GM12878 (cell line): Measurements from ENCODE around the gene NBPF1. TPM values are rescaled to one million over a fixed set of nuclear protein-coding genes. Genes with fewer than 3 reads are reported as not detected.
A peak's percentile ranks its signal among the peaks of the same experiment; 100 is the strongest.
"Not testable (repeated sequence)": the region's sequence is repeated elsewhere in the genome, so short reads cannot be mapped to it uniquely, and the experiment has no call there.

Source experiments
- ATAC-seq: fragments of 200-7000 bp; cut with Tn5 transposase; 3 replicates; pipeline ENCODE4 v1.9.1; 2020; ENCODE audit warnings: mild to moderate bottlenecking, moderate library complexity
- BruUV-seq: library from RNA; stranded (reverse); fragments of 400-500 nt; replicated peaks from 2 replicates; lab custom pipeline; 2021; lab: Mats Ljungman, UMichigan
- CTCF ChIA-PET: fragments of 300-600 bp; sonication (Branson Sonifier 250); formaldehyde crosslinking; extraction: SDS; loops from one replicate; lab custom pipeline; 2021; ENCODE audit warnings: inconsistent platforms; lab: Yijun Ruan, JAX
- POLR2A ChIA-PET: fragments of 350-600 bp; formaldehyde crosslinking; extraction: SDS; loops from one replicate; lab custom pipeline; 2021; ENCODE audit warnings: inconsistent platforms; lab: Charles Lee
- RAD21 ChIA-PET: fragments of 300-600 bp; sonication (Branson Sonifier 250); formaldehyde crosslinking; loops from one replicate; lab custom pipeline; 2023; ENCODE audit warnings: antibody characterized with exemption; ENCODE audit not compliant: unreplicated experiment; lab: Charles Lee
- SMC1A ChIA-PET: fragments of 300-600 bp; sonication (Branson Sonifier 250); formaldehyde crosslinking; loops from one replicate; lab custom pipeline; 2023; ENCODE audit not compliant: unreplicated experiment, uncharacterized antibody; lab: Charles Lee
- DNase-seq: peaks from one replicate; pipeline ENCODE4 v3.0.0-alpha.2; 2011; ENCODE audit warnings: low read depth, low spot score
- FAIRE-seq: peaks from 3 replicates; lab custom pipeline; 2011; peaks lifted over from hg19 to GRCh38; lab: Jason Lieb, UNC
- H2AFZ ChIP-seq: 2 replicates; pipeline ENCODE4 v1.6.0; 2011; ENCODE audit warnings: low read depth, low read length, control low read depth; ENCODE audit not compliant: control insufficient read depth
- H3K27ac ChIP-seq: 2 replicates; pipeline ENCODE4 v1.5.1; 2011; ENCODE audit warnings: control low read depth; ENCODE audit not compliant: control insufficient read depth, insufficient read depth
- H3K27me3 ChIP-seq, 2 experiments: replicated peaks in 1 of 2; 2 replicates each; pipeline versions ENCODE4 v1.6.0 to v1.6.1; 2011; ENCODE audit warnings: low read length in 1 of 2; ENCODE audit not compliant: control insufficient read depth in 2 of 2, insufficient read depth in 2 of 2
- H3K36me3 ChIP-seq, 2 experiments: 2 replicates each; pipeline ENCODE4 v1.5.1; 2011; ENCODE audit warnings: low read length in 1 of 2; ENCODE audit not compliant: control insufficient read depth in 2 of 2, insufficient read depth in 2 of 2
- H3K4me1 ChIP-seq: 2 replicates; pipeline ENCODE4 v1.6.1; 2011; ENCODE audit warnings: mild to moderate bottlenecking, low read length, moderate library complexity, mixed read lengths; ENCODE audit not compliant: control insufficient read depth, insufficient read depth
- H3K4me2 ChIP-seq: 2 replicates; pipeline ENCODE4 v1.6.0; 2011; ENCODE audit warnings: control low read depth; ENCODE audit not compliant: control insufficient read depth, insufficient read depth
- H3K4me3 ChIP-seq: fragments of 200-600 bp; sonication (generic); 2 replicates; pipeline ENCODE4 v1.5.1; 2016
- H3K79me2 ChIP-seq: 2 replicates; pipeline ENCODE4 v1.6.0; 2011; ENCODE audit warnings: low read length; ENCODE audit not compliant: control insufficient read depth, insufficient read depth
- H3K9ac ChIP-seq: 2 replicates; pipeline ENCODE4 v1.8.0; 2011; ENCODE audit warnings: low read length, control low read depth, mixed read lengths; ENCODE audit not compliant: control insufficient read depth, insufficient read depth
- H3K9me3 ChIP-seq: replicated peaks from 3 replicates; pipeline ENCODE4 v1.5.1; 2011; ENCODE audit warnings: mild to moderate bottlenecking, low read length; ENCODE audit not compliant: control insufficient read depth, insufficient read depth
- H4K20me1 ChIP-seq: 2 replicates; pipeline ENCODE4 v1.6.0; 2011; ENCODE audit not compliant: control insufficient read depth, insufficient read depth
- ATF7 ChIP-seq: fragments of 450-650 bp; IDR thresholded peaks from 2 replicates; pipeline ENCODE4 v1.6.1; 2016; ENCODE audit warnings: low read depth, mild to moderate bottlenecking
- JUND ChIP-seq: IDR thresholded peaks from 2 replicates; pipeline ENCODE4 v1.6.1; 2012; ENCODE audit warnings: low read depth, mild to moderate bottlenecking, low read length, improper control_type of control experiment, moderate library complexity
- NFYA ChIP-seq: IDR thresholded peaks from 2 replicates; pipeline ENCODE4 v1.6.1; 2011; ENCODE audit warnings: low read depth, mild to moderate bottlenecking, low read length, improper control_type of control experiment, borderline replicate concordance
- POLR2A ChIP-seq: IDR thresholded peaks from 2 replicates; pipeline ENCODE4 v1.6.1; 2011; ENCODE audit warnings: low read depth, mild to moderate bottlenecking, low read length
- RELB ChIP-seq: fragments of 450-650 bp; IDR thresholded peaks from 2 replicates; pipeline ENCODE4 v1.6.1; 2017; ENCODE audit warnings: low read depth, mild to moderate bottlenecking, moderate library complexity
- WGBS: methylation state at CpG from one replicate; pipeline ENCODE4 v1.1.6; 2016; ENCODE audit warnings: low lambda C conversion rate; ENCODE audit not compliant: insufficient replicate concordance, insufficient coverage; ENCODE audit errors: missing lambda C conversion rate; 5-methylcytosine and 5-hydroxymethylcytosine counted together
- in situ Hi-C: fragments of 300-500 bp; cut with MboI; formaldehyde crosslinking; loops from 9 replicates; pipeline ENCODE4 v1.14.3; 2018; ENCODE audit warnings: mixed read lengths
- intact Hi-C: fragments of 100-400 bp; cut with micrococcal nuclease; formaldehyde crosslinking; loops from one replicate; pipeline ENCODE4 v1.14.2; 2022; ENCODE audit not compliant: unreplicated experiment
- polyA plus RNA-seq, 11 experiments: library from polyadenylated mRNA; depleted of rRNA in 4 of 11; unstranded in 6 of 11; stranded (reverse) in 5 of 11; fragments of >200 nt; fragmentation: Nextera tagmentation in 4 of 11; fragmentation: Illumina TruSeq in 1 of 11; extraction: Ambion mirVana in 4 of 11; extraction: Trizol in 1 of 11; gene quantifications; 1 replicate in 1 of 11; 2 replicates in 10 of 11; pipeline versions ENCODE4 v1.2.1 to v1.2.3, GENCODE V29; 2011 to 2016; ENCODE audit warnings: inconsistent platforms in 2 of 11, missing spikeins in 2 of 11, low read depth in 1 of 11
- total RNA-seq, 4 experiments: library from RNA; depleted of rRNA in 3 of 4; stranded (reverse); fragments of >200 nt in 3 of 4; fragmentation: Illumina TruSeq in 1 of 4; extraction: Trizol in 1 of 4; gene quantifications; 2 replicates each; pipeline versions ENCODE4 v1.2.1 to v1.2.3, GENCODE V29; 2013 to 2021
- TF ChIP-seq, protein P1 (sequence below): fragments of 450-650 bp; IDR thresholded peaks from 2 replicates; pipeline ENCODE4 v1.6.1; 2018; ENCODE audit warnings: mild to moderate bottlenecking, low read depth, moderate library complexity; ENCODE audit not compliant: partially characterized antibody

The NBPF1 gene
- total and polyA plus RNA-seq, 10 of the 15 experiments (the other 5 are each of a cell fraction or from before 2014, with no cell fraction given) = 0.20 to 3.4 (median 0.71) TPM

DNA sequence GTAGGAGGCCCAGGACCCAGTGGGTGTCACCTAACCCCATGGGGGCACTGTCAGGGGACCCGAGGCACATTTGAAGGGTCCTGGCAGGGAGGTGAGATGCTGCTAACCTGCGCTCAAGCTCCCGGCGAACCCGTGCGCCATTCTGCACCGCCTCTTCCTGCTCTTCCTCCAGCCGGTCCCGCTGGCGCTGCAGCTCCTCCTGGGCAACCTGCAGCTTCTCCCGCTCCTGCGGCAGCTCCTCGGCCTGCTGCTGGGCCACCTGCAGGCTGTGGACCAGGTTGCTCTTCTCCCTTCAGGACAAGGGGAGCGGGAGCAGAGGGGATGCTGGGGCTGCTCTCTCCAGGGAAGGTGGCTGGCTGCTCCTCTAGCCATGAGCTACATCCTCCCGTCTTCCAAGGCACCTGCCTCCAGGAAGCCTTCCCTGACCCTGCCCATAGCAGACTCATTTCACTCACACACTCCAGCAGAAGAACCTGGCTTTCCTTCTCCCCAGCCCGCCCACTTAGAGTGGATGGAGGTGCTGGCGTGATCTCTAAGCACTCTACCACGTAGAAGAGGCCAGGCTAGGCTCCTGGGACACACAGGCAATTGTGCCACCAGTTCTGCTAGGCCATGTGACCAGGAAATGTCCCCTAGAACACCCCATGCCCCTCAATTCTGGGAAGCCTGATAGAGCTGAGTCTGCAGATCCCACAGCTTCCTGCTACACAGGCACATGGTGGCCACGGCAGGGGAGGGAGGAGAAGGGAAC, 15.2 kb upstream of the NBPF1 start:
- POLR2A ChIA-PET = no interaction called here
- FAIRE-seq = no peak
- H3K36me3 ChIP-seq = peaks cover 17 to 54% of the 10 kb centered on the region in 2 experiments

GRCh38 chr1:16626409-16626983, 13.1 kb upstream of the NBPF1 start:
- not testable (repeated sequence) for DNase-seq, H4K20me1 ChIP-seq

More for the DNA sequence above, 15.2 kb upstream of the NBPF1 start:
- DNase-seq = no peak
- Histone ChIP-seq H3K4me3 (no peak overlapping the region), H3K9ac (no peak overlapping the region), H3K9me3 (no peaks in the 10 kb centered on the region), H2AFZ (no peak overlapping the region), H3K4me2 (no peak overlapping the region), H3K27ac (no peak overlapping the region), H3K27me3 (no peaks in the 10 kb centered on the region), H3K79me2 (no peaks in the 10 kb centered on the region), H4K20me1 (no peaks in the 10 kb centered on the region), H3K4me1 (no peaks in the 10 kb centered on the region)
- CTCF ChIA-PET = interaction anchor here (0.8 to 2.0 kb wide), 2 partner anchors 8 to 11 kb away, joined by 3 to 7 read pairs; no protein-coding TSS in a partner anchor
- SMC1A ChIA-PET = no interaction called here
- TF ChIP-seq, protein P1, sequence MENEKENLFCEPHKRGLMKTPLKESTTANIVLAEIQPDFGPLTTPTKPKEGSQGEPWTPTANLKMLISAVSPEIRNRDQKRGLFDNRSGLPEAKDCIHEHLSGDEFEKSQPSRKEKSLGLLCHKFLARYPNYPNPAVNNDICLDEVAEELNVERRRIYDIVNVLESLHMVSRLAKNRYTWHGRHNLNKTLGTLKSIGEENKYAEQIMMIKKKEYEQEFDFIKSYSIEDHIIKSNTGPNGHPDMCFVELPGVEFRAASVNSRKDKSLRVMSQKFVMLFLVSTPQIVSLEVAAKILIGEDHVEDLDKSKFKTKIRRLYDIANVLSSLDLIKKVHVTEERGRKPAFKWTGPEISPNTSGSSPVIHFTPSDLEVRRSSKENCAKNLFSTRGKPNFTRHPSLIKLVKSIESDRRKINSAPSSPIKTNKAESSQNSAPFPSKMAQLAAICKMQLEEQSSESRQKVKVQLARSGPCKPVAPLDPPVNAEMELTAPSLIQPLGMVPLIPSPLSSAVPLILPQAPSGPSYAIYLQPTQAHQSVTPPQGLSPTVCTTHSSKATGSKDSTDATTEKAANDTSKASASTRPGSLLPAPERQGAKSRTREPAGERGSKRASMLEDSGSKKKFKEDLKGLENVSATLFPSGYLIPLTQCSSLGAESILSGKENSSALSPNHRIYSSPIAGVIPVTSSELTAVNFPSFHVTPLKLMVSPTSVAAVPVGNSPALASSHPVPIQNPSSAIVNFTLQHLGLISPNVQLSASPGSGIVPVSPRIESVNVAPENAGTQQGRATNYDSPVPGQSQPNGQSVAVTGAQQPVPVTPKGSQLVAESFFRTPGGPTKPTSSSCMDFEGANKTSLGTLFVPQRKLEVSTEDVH = no peak
- TF ChIP-seq JUND (no peak), POLR2A (peak; percentile 21; the same call in 1 of the 2 replicates), RELB (no peak), ATF7 (no peak), NFYA (no peak)
- whole genome bisulfite sequencing = 89% methylated on average over 19 of the region's 19 CpGs
- in situ Hi-C loops = loop anchor here (5.0 kb wide), 1 partner anchor 419 kb away; no protein-coding TSS in a partner anchor
- ATAC-seq = no peak
- RAD21 ChIA-PET = no interaction called here
- BruUV-seq = no TSS peak
- intact Hi-C loops = no loop called here

More at GRCh38 chr1:16626409-16626983, 13.1 kb upstream of the NBPF1 start:
- H3K27me3 ChIP-seq, H3K4me3 ChIP-seq, H3K9me3 ChIP-seq, intact Hi-C loops, RAD21 ChIA-PET, ATAC-seq, H3K79me2 ChIP-seq, BruUV-seq, H2AFZ ChIP-seq, POLR2A ChIA-PET, H3K4me1 ChIP-seq, H3K4me2 ChIP-seq, H3K9ac ChIP-seq, FAIRE-seq, H3K27ac ChIP-seq: not testable (repeated sequence)
- in situ Hi-C loops = loop anchor here (5.0 kb wide), 1 partner anchor 421 kb away; no protein-coding TSS in a partner anchor
- H3K36me3 ChIP-seq = peaks cover 9 to 41% of the 10 kb centered on the region in 2 experiments; a peak in 3 of 4 replicates
- 84% methylated on average over 15 of the region's 15 CpGs for WGBS
- SMC1A ChIA-PET = interaction anchor here (1.5 to 1.6 kb wide), 2 partner anchors 9 to 10 kb away, joined by 4 to 5 read pairs; no protein-coding TSS in a partner anchor
- CTCF ChIA-PET = interaction anchor here (1.4 kb wide), 1 partner anchor 18 kb away, joined by 4 read pairs; no protein-coding TSS in a partner anchor
